Measurements from ENCODE around the gene AKAP9.

- TF ChIP-seq, protein P1, sequence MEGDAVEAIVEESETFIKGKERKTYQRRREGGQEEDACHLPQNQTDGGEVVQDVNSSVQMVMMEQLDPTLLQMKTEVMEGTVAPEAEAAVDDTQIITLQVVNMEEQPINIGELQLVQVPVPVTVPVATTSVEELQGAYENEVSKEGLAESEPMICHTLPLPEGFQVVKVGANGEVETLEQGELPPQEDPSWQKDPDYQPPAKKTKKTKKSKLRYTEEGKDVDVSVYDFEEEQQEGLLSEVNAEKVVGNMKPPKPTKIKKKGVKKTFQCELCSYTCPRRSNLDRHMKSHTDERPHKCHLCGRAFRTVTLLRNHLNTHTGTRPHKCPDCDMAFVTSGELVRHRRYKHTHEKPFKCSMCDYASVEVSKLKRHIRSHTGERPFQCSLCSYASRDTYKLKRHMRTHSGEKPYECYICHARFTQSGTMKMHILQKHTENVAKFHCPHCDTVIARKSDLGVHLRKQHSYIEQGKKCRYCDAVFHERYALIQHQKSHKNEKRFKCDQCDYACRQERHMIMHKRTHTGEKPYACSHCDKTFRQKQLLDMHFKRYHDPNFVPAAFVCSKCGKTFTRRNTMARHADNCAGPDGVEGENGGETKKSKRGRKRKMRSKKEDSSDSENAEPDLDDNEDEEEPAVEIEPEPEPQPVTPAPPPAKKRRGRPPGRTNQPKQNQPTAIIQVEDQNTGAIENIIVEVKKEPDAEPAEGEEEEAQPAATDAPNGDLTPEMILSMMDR (conservative IDR thresholded peaks at IDR 0.05), result peak; percentile 91
- TF ChIP-seq EZH2 (IDR thresholded peaks at IDR 0.05; ENCODE audit: low read depth), result no peak
These were observed 193.1 kb downstream of the AKAP9 start for GRCh38 chr7:92133737-92134270.

Data from PC-9 (cell line).